ENCODE results near the gene PTPN14. TPM values are rescaled to one million over a fixed set of nuclear protein-coding genes. Genes with fewer than 3 reads are reported as not detected.

Gene PTPN14
- total RNA-seq, 2 donors from 2014 or later = 9.8 to 11.8 TPM

- intact Hi-C loops (cut with DNase I) = no loop called here
- Histone ChIP-seq H3K27me3 (no peaks in the 10 kb centered on the region), H3K9me3 (no peaks in the 10 kb centered on the region), H3K9ac (ENCODE audit: low read depth in 2 of 2, low read length in 2 of 2) (no peak overlapping the region), H3K36me3 (no peaks in the 10 kb centered on the region), H3K27ac (no peak overlapping the region), H3K4me3 (no peak overlapping the region), H3K4me1 (no peaks in the 10 kb centered on the region)
- DNase-seq = no peak
- TF ChIP-seq, protein P1, sequence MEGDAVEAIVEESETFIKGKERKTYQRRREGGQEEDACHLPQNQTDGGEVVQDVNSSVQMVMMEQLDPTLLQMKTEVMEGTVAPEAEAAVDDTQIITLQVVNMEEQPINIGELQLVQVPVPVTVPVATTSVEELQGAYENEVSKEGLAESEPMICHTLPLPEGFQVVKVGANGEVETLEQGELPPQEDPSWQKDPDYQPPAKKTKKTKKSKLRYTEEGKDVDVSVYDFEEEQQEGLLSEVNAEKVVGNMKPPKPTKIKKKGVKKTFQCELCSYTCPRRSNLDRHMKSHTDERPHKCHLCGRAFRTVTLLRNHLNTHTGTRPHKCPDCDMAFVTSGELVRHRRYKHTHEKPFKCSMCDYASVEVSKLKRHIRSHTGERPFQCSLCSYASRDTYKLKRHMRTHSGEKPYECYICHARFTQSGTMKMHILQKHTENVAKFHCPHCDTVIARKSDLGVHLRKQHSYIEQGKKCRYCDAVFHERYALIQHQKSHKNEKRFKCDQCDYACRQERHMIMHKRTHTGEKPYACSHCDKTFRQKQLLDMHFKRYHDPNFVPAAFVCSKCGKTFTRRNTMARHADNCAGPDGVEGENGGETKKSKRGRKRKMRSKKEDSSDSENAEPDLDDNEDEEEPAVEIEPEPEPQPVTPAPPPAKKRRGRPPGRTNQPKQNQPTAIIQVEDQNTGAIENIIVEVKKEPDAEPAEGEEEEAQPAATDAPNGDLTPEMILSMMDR (IDR thresholded peaks at IDR 0.05) = no peak
Observed at GRCh38 chr1:214317300-214317699, 234.1 kb downstream of the PTPN14 start.

DNA sequence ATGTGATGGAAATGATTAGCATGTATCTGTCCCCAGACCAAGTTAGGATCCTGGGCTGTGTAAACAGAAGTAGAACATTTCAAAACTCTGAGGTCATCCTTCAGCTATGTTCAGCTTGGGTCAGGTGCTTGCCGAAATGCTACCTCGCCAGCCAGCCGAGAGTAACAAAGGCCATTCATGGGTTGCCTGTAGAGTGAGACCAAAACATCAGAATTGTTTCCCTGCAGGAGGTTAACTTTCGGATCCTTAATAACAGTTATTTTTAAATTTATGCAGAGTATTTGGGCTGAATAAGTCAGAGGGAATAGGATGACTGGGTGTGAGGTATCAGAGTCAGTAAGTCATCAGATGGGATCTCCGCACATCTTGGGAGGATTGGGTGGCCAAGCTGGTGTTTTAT lies 234.8 kb downstream of the PTPN14 start:
- Histone ChIP-seq H3K4me1 (no peaks in the 10 kb centered on the region), H3K36me3 (no peaks in the 10 kb centered on the region), H3K27me3 (no peaks in the 10 kb centered on the region), H3K4me3 (no peak overlapping the region), H3K9me3 (no peaks in the 10 kb centered on the region), H3K9ac (ENCODE audit: low read depth in 2 of 2, low read length in 2 of 2) (no peak overlapping the region), H3K27ac (no peak overlapping the region)
- intact Hi-C loops (cut with DNase I) = no loop called here
- TF ChIP-seq, protein P1 (IDR thresholded peaks at IDR 0.05) = no peak
- DNase-seq = no peak

DNA sequence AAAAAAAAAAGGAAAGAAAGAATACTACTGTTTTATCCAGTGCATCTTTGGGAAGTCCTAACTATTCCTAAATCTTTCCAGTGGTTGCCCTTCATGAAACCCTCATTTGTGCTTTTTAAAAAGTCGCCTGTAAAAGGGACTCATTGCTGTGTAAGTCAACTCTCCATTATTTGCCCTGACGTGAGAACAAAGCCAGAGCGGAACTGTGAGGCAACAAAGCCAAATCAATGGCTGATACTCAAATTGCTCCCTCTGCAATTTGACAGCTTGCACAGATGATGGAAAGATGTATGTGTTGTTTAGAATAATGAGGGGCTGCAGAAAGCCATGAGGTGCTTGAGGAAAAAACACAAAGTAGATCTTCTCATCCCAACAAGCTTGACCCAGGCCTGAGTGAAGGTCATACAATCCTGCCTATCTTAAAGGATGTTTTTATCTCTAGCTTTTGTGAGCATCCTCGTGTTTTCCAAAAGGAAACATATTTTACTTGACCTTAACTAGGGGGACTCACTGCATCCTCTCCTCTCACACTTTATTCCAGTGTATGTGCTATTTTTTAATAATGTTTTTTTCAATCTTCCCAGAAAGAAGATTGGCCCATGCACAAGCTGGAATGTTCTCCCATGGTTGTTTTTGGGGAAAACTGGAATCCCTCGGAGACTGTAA lies 237.1 kb downstream of the PTPN14 start:
- no peak overlapping the region for H3K27ac ChIP-seq
- TF ChIP-seq, protein P1 (IDR thresholded peaks at IDR 0.05) = no peak
- H3K4me3 ChIP-seq = no peak overlapping the region
- H3K27me3 ChIP-seq = no peaks in the 10 kb centered on the region
- no peaks in the 10 kb centered on the region for H3K4me1 ChIP-seq
- intact Hi-C loops (cut with DNase I) = no loop called here
- DNase-seq = no peak
- no peaks in the 10 kb centered on the region for H3K36me3 ChIP-seq
- no peak overlapping the region for H3K9ac ChIP-seq (ENCODE audit: low read depth in 2 of 2, low read length in 2 of 2)
- H3K9me3 ChIP-seq = no peaks in the 10 kb centered on the region

DNA sequence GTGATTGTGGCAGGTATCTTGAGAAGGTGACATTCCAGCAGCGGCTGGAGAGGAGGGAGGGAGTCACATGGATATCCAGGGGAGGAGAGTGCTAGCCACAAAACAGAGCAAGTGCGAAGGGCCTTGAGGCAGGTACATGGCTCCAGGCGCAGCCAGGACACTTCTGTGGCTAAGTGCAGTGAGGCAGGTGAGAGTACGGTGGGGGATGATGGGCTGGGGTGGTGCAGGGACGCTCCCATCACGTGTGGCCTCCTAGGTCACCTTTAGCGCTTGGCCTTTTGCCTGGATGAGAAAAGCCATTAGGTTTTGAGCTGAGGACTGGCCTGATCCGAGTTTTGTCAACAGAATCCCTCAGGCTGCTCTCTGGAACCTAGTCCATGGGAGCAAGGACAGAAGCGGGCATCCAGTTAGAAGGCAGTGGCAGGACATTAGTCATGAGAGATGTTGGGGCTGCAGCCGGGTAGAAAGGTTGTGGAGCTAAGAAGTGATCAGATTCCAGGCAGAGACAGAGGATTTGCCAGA lies 238.8 kb downstream of the PTPN14 start:
- TF ChIP-seq, protein P1 (IDR thresholded peaks at IDR 0.05) = no peak
- Histone ChIP-seq H3K9me3 (no peaks in the 10 kb centered on the region), H3K36me3 (no peaks in the 10 kb centered on the region), H3K4me3 (no peak overlapping the region), H3K27ac (no peak overlapping the region), H3K9ac (ENCODE audit: low read depth in 2 of 2, low read length in 2 of 2) (no peak overlapping the region), H3K27me3 (no peaks in the 10 kb centered on the region), H3K4me1 (no peaks in the 10 kb centered on the region)
- intact Hi-C loops (cut with DNase I) = no loop called here
- DNase-seq = no peak

DNA sequence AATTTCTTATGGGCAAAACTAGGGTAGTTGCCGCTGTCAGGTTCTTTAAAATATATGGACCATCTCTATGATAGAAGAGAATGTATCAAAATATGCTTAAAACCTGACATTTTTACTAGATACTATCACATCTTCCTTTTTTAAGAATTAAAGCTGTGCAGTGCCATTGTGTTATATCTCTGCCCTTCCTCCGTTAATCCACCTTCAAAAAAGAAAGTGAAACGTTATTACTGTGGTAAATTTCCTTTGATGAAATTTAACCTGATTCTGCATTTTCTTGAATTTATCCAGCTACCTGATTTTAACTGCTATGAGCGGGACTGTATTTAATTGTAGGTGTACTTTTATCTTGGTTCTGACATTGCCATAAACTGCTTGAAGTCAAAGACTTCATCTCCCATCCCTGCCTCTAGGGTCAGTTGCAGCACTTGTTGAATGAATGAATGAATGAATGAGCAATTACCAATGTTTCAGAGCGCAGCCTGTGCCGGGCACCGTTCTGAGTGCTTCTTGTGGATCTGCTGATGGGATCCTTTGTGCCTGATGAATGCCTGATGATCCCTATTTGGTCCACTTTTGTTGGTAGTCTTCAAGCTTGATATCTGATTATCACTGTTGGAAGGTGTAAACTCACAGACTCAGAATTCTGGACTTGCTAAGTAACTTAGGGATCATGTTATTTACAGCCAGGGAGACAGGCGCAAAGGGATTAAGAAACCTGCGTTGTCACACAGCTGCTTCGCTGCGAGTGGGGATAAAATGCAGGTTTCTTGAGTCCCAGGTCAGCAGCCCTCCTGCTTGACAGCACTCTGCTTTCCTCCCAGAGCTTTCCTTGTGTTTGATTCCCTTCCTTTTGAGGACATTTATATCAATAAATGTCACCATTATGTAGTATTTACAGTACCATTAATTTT lies 240.4 kb downstream of the PTPN14 start:
- DNase-seq = no peak
- Histone ChIP-seq H3K4me3 (no peak overlapping the region), H3K4me1 (no peaks in the 10 kb centered on the region), H3K9ac (ENCODE audit: low read depth in 2 of 2, low read length in 2 of 2) (no peak overlapping the region), H3K36me3 (no peaks in the 10 kb centered on the region), H3K27ac (no peak overlapping the region), H3K27me3 (no peaks in the 10 kb centered on the region), H3K9me3 (no peaks in the 10 kb centered on the region)
- TF ChIP-seq, protein P1 (IDR thresholded peaks at IDR 0.05) = no peak
- intact Hi-C loops (cut with DNase I) = no loop called here
